K562 (cell line): Measurements from ENCODE around the gene ADNP. TPM values are rescaled to one million over a fixed set of nuclear protein-coding genes. Genes with fewer than 3 reads are reported as not detected.

Experiments used
- ATAC-seq: fragments of 200-7000 bp; cut with Tn5 transposase; 3 replicates; pipeline ENCODE4 v1.9.1; 2020; ENCODE audit warnings: moderate library complexity
- BruUV-seq: library from RNA; stranded (reverse); fragments of 400-500 nt; replicated peaks from 2 replicates; lab custom pipeline; 2021; lab: Mats Ljungman, UMichigan
- CTCF ChIA-PET: fragments of 300-600 bp; formaldehyde crosslinking; extraction: SDS; loops from one replicate; lab custom pipeline; 2021; ENCODE audit warnings: low intra/inter-chr PET ratio; lab: Yijun Ruan, JAX
- POLR2A ChIA-PET: fragments of 300-600, 350-650 bp; sonication (Branson Sonifier 250); formaldehyde crosslinking; extraction: SDS; loops from one replicate; lab custom pipeline; 2021; ENCODE audit warnings: antibody characterized with exemption, inconsistent platforms; lab: Yijun Ruan, JAX
- DNase-seq, 4 experiments: peaks; one replicate each; pipeline versions ENCODE4 v3.0.0 to v3.0.0-alpha.2; 2011 to 2018; ENCODE audit warnings: low spot score in 3 of 4, mixed read lengths in 3 of 4; ENCODE audit errors: extremely low read depth in 1 of 4
- FAIRE-seq: peaks from 2 replicates; lab custom pipeline; 2011; peaks lifted over from hg19 to GRCh38; lab: Jason Lieb, UNC
- H2AFZ ChIP-seq: 2 replicates; pipeline ENCODE4 v1.6.0; 2011; ENCODE audit warnings: low read depth, low read length, control low read depth, inconsistent platforms
- H3K27ac ChIP-seq: fragments of 200-600 bp; 3 replicates; pipeline ENCODE4 v1.8.0; 2011; ENCODE audit warnings: low read depth, mild to moderate bottlenecking, control low read depth, inconsistent platforms, low read length, moderate library complexity, mixed read lengths; ENCODE audit errors: extremely low read depth
- H3K27me3 ChIP-seq, 2 experiments: fragments of 300-600 bp in 1 of 2; 2 replicates in 1 of 2; 3 replicates in 1 of 2; pipeline versions ENCODE4 v1.6.0 to v1.8.0; 2011; ENCODE audit warnings: inconsistent platforms in 2 of 2, low read length in 2 of 2, mild to moderate bottlenecking in 1 of 2, mixed read lengths in 1 of 2, moderate library complexity in 1 of 2; ENCODE audit not compliant: control insufficient read depth in 2 of 2, insufficient read depth in 2 of 2
- H3K36me3 ChIP-seq: fragments of 300-600 bp; 3 replicates; pipeline ENCODE4 v1.8.0; 2011; ENCODE audit warnings: mild to moderate bottlenecking, low read length, inconsistent platforms; ENCODE audit not compliant: control insufficient read depth, insufficient read depth
- H3K4me1 ChIP-seq, 2 experiments: fragments of 200-600 bp in 1 of 2; replicated peaks in 1 of 2; 2 replicates in 1 of 2; 3 replicates in 1 of 2; pipeline versions ENCODE4 v1.5.1 to v1.8.0; 2011; ENCODE audit warnings: inconsistent platforms in 2 of 2, low read length in 2 of 2, mild to moderate bottlenecking in 1 of 2, mixed read lengths in 1 of 2, moderate library complexity in 1 of 2; ENCODE audit not compliant: control insufficient read depth in 2 of 2, insufficient read depth in 2 of 2
- H3K4me2 ChIP-seq: 2 replicates; pipeline ENCODE4 v1.6.1; 2011; ENCODE audit warnings: low read length, control low read depth, inconsistent platforms, mixed read lengths; ENCODE audit not compliant: insufficient read depth
- H3K4me3 ChIP-seq: fragments of 200-600 bp; sonication (generic), shearing (Covaris generic); 2 replicates; pipeline ENCODE4 v1.5.1; 2016; ENCODE audit warnings: control low read depth, inconsistent platforms
- H3K79me2 ChIP-seq: fragments of 200-600 bp; 3 replicates; pipeline ENCODE4 v1.8.0; 2011; ENCODE audit warnings: low read length, inconsistent platforms; ENCODE audit not compliant: control insufficient read depth, insufficient read depth
- H3K9ac ChIP-seq, 2 experiments: 2 replicates each; pipeline versions ENCODE4 v1.6.0 to v1.6.1; 2011; ENCODE audit warnings: low read depth in 2 of 2, low read length in 2 of 2, control low read depth in 1 of 2, inconsistent platforms in 1 of 2, mild to moderate bottlenecking in 1 of 2, mixed read lengths in 1 of 2; ENCODE audit not compliant: insufficient read depth in 1 of 2
- H3K9me1 ChIP-seq: one replicate; pipeline ENCODE4 v1.6.0; 2011; ENCODE audit warnings: inconsistent platforms, mild to moderate bottlenecking, low read length, moderate library complexity; ENCODE audit not compliant: control insufficient read depth, insufficient read depth
- H3K9me3 ChIP-seq: replicated peaks from 2 replicates; pipeline ENCODE4 v1.5.1; 2011; ENCODE audit warnings: low read depth, low read length, inconsistent platforms; ENCODE audit not compliant: control insufficient read depth, insufficient read depth
- H4K20me1 ChIP-seq: replicated peaks from 2 replicates; pipeline ENCODE4 v1.6.1; 2011; ENCODE audit warnings: low read length, inconsistent platforms, mixed read lengths; ENCODE audit not compliant: control insufficient read depth, insufficient read depth
- ATF1 ChIP-seq, 2 experiments: fragments of 450-650 bp in 1 of 2; IDR thresholded peaks; 2 replicates each; pipeline ENCODE4 v1.6.1; 2016; ENCODE audit warnings: missing compliant biosample characterization in 1 of 2, missing genetic modification characterization in 1 of 2
- ATF7 ChIP-seq: fragments of 450-650 bp; IDR thresholded peaks from 2 replicates; pipeline ENCODE4 v1.7.1; 2014; ENCODE audit warnings: mild to moderate bottlenecking, moderate library complexity
- CHD1 ChIP-seq: fragments of 200-600 bp; sonication (generic); IDR thresholded peaks from one replicate; pipeline ENCODE4 v1.6.1; 2012; ENCODE audit warnings: mild to moderate bottlenecking, moderate library complexity, low read length, inconsistent platforms
- DMBX1 ChIP-seq: fragments of 250-450 bp; sonication (Bioruptor Pico); IDR thresholded peaks from 2 replicates; pipeline ENCODE4 v1.8.0; 2022; ENCODE audit warnings: inconsistent platforms, mild to moderate bottlenecking, moderate library complexity, borderline replicate concordance
- HNRNPH1 ChIP-seq: fragments of 200-400 bp; formaldehyde crosslinking; optimal IDR thresholded peaks from 2 replicates; pipeline ENCODE3; 2017; ENCODE audit warnings: low read depth, mild to moderate bottlenecking, low read length, moderate library complexity
- MLX ChIP-seq, 2 experiments: fragments of 450-650 bp in 1 of 2; sonication (generic) in 1 of 2; formaldehyde crosslinking; conservative IDR thresholded peaks; 2 replicates each; pipeline versions ENCODE4 v1.4.0 to v1.8.1; 2020 to 2022; ENCODE audit warnings: mild to moderate bottlenecking in 1 of 2, missing genetic modification reagents in 1 of 2
- NFIX ChIP-seq: fragments of 250-450 bp; sonication (Bioruptor Pico); IDR thresholded peaks from 2 replicates; pipeline ENCODE4 v1.4.0; 2020; ENCODE audit warnings: low read depth, mild to moderate bottlenecking, moderate library complexity
- PCBP1 ChIP-seq: fragments of 200-400 bp; formaldehyde crosslinking; IDR thresholded peaks from 2 replicates; pipeline ENCODE4 v1.6.1; 2018; ENCODE audit warnings: mild to moderate bottlenecking, low read depth, low read length; ENCODE audit not compliant: poor library complexity, severe bottlenecking
- PCBP2 ChIP-seq: fragments of 200-400 bp; formaldehyde crosslinking; IDR thresholded peaks from 2 replicates; pipeline ENCODE4 v1.6.1; 2018; ENCODE audit warnings: low read length, low read depth, mild to moderate bottlenecking, moderate library complexity; ENCODE audit not compliant: poor library complexity, severe bottlenecking
- POLR2B ChIP-seq: fragments of 450-650 bp; IDR thresholded peaks from 2 replicates; pipeline ENCODE4 v1.6.1; 2018; ENCODE audit warnings: low read depth; ENCODE audit not compliant: partially characterized antibody
- SAP30 ChIP-seq: fragments of 200-600 bp; sonication (generic); IDR thresholded peaks from 2 replicates; pipeline ENCODE4 v1.6.1; 2012; ENCODE audit warnings: borderline replicate concordance, low read depth, mild to moderate bottlenecking, moderate library complexity, low read length, control low read depth, inconsistent platforms; ENCODE audit not compliant: insufficient read depth, poor library complexity, severe bottlenecking
- SIN3B ChIP-seq: fragments of 450-650 bp; IDR thresholded peaks from 2 replicates; pipeline ENCODE4 v1.6.1; 2017; ENCODE audit warnings: low read depth, mild to moderate bottlenecking, moderate library complexity
- SRF ChIP-seq, 2 experiments: fragments of 250-450, 450-650 bp in 1 of 2; sonication (Bioruptor Pico) in 1 of 2; sonication (generic) in 1 of 2; formaldehyde crosslinking; IDR thresholded peaks; 2 replicates each; pipeline versions ENCODE4 v1.5.0 to v1.5.1; 2020 to 2022; ENCODE audit warnings: mild to moderate bottlenecking in 1 of 2, missing genetic modification reagents in 1 of 2
- VEZF1 ChIP-seq: fragments of 200-800 bp; sonication (Bioruptor generic); IDR thresholded peaks from 2 replicates; pipeline ENCODE4 v1.6.1; 2017; ENCODE audit warnings: missing genetic modification characterization, missing compliant biosample characterization
- ZFP36 ChIP-seq: fragments of 150-350 bp; IDR thresholded peaks from 2 replicates; pipeline ENCODE4 v1.6.1; 2018; ENCODE audit warnings: low read length, low read depth; ENCODE audit not compliant: partially characterized antibody
- ZFP91 ChIP-seq: sonication (generic); formaldehyde crosslinking; IDR thresholded peaks from 2 replicates; pipeline ENCODE4 v1.8.0; 2022; ENCODE audit warnings: mild to moderate bottlenecking, missing genetic modification reagents
- ZFX ChIP-seq: sonication (generic); formaldehyde crosslinking; IDR thresholded peaks from 2 replicates; pipeline ENCODE4 v1.8.0; 2022; ENCODE audit warnings: mild to moderate bottlenecking, missing genetic modification reagents, moderate library complexity
- ZNF436 ChIP-seq: fragments of 250-450, 450-650 bp; sonication (Bioruptor Pico); formaldehyde crosslinking; IDR thresholded peaks from 2 replicates; pipeline ENCODE4 v1.7.0; 2020; ENCODE audit warnings: mild to moderate bottlenecking
- WGBS: fragments of 100-300 bp; shearing (Covaris generic); methylation state at CpG from one replicate; pipeline ENCODE4 v1.1.6; 2016; ENCODE audit warnings: low coverage, mixed read lengths; ENCODE audit not compliant: insufficient coverage; ENCODE audit errors: missing lambda C conversion rate; 5-methylcytosine and 5-hydroxymethylcytosine counted together
- in situ Hi-C: fragments of 300-500 bp; cut with MboI; formaldehyde crosslinking; loops from 4 replicates; pipeline ENCODE4 v1.15.0; 2018; ENCODE audit warnings: inconsistent platforms, mixed read lengths
- intact Hi-C: fragments of 100-400 bp; cut with micrococcal nuclease; formaldehyde crosslinking; loops from 2 replicates; pipeline ENCODE4 v1.14.2; 2022
- polyA plus RNA-seq, 8 experiments: library from polyadenylated mRNA; depleted of rRNA in 4 of 8; stranded (reverse) in 5 of 8; unstranded in 3 of 8; fragments of >200 nt; fragmentation: Nextera tagmentation in 2 of 8; fragmentation: Illumina TruSeq in 1 of 8; extraction: Ambion mirVana in 2 of 8; extraction: Trizol in 1 of 8; gene quantifications; 2 replicates each; pipeline versions ENCODE4 v1.2.1 to v1.2.3, GENCODE V29; 2011 to 2014; ENCODE audit warnings: inconsistent platforms in 1 of 8, missing spikeins in 1 of 8
- total RNA-seq, 7 experiments: library from RNA; depleted of rRNA in 6 of 7; stranded (reverse); fragments of >200 nt in 6 of 7; fragmentation: Illumina TruSeq in 2 of 7; extraction: Trizol in 2 of 7; gene quantifications; 2 replicates each; pipeline versions ENCODE4 v1.2.1 to v1.2.3, GENCODE V29; 2011 to 2021; ENCODE audit warnings: low replicate concordance in 1 of 7

The ADNP gene
- total and polyA plus RNA-seq, 9 of the 15 experiments (the other 6 are each of a cell fraction or from before 2014, with no cell fraction given): 17.8 to 59.9 (median 25.3) TPM

- no peaks in the 10 kb centered on the region for H3K9me1 ChIP-seq
- no peak overlapping the region for H3K4me2 ChIP-seq
- TF ChIP-seq PCBP2 (no peak), NFIX (CRISPR knock-in tag) (no peak), SIN3B (no peak), ATF1 (CRISPR knock-in tag; IDR thresholded peaks at IDR 0.05) (no peak), ATF1 (tag; IDR thresholded peaks at IDR 0.05) (no peak), ZFP36 (no peak), ZFX (CRISPR knock-in tag) (no peak), HNRNPH1 (no peak), DMBX1 (CRISPR knock-in tag) (no peak), ATF7 (no peak), VEZF1 (no peak), POLR2B (no peak), ZFP91 (CRISPR knock-in tag) (no peak), SAP30 (no peak), SRF (CRISPR knock-in tag; IDR thresholded peaks at IDR 0.05) (no peak), PCBP1 (no peak), ZNF436 (CRISPR knock-in tag) (no peak), CHD1 (no peak), MLX (CRISPR knock-in tag; conservative IDR thresholded peaks at IDR 0.05) (no peak)
- ATAC-seq (no peak), DNase-seq (no peak), FAIRE-seq (no peak)
- no peak overlapping the region for H3K9ac ChIP-seq
- no TSS peak for BruUV-seq
- H3K4me1 ChIP-seq: peaks cover 7 to 11% of the 10 kb centered on the region in 2 experiments; a peak in 4 of 5 replicates
- H3K36me3 ChIP-seq: peaks cover 25% of the 10 kb centered on the region
- H2AFZ ChIP-seq: no peak overlapping the region
- ChIA-PET CTCF (no interaction called here), POLR2A (interaction anchor here (1.2 to 1.6 kb wide), 2 partner anchors 18 to 38 kb away, joined by 3 read pairs; no protein-coding TSS in a partner anchor)
- no peaks in the 10 kb centered on the region for H3K9me3 ChIP-seq
- no peak overlapping the region for H3K4me3 ChIP-seq
- no peaks in the 10 kb centered on the region for H3K79me2 ChIP-seq
- H4K20me1 ChIP-seq: peaks cover 9% of the 10 kb centered on the region; the same call in 1 of the 2 replicates
- intact Hi-C loops: no loop called here
- in situ Hi-C loops: no loop called here
- no peaks in the 10 kb centered on the region for H3K27me3 ChIP-seq
- no peak overlapping the region for H3K27ac ChIP-seq
- WGBS: 54% methylated on average over 5 of the region's 5 CpGs
Observed at GRCh38 chr20:50885781-50886180, 45.5 kb downstream of the ADNP start.
